ENCODE measurements around the gene MBD2.

DNA sequence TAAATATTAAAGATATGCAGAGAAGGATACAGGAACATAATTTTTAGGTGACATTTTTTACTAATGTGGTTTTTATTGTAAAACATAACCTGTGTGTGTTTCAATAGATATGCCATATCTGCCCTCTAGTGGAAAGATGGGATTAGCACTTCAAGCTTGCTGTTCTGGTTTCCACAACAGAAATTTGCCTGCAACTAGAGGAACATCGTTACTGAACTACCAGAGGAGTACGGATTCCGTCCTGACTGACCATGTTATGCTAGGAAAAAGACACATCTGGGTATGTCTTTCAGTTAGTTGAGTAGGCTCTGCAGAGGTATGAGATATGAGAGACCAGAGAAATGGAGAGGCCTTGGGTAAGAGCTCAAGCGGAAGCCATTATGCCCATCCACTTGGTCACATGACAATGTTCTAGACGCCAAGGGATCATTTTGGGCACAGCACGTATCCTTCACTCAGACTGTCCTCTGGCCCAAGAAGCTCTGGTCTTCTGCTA, 104.9 kb downstream of the MBD2 start:
- TF ChIP-seq EZH2 (IDR thresholded peaks at IDR 0.05; ENCODE audit: borderline replicate concordance, low read length) = no peak
- TF ChIP-seq CTCF (conservative IDR thresholded peaks at IDR 0.05 in 1 of 2, IDR thresholded peaks at IDR 0.05 in 1 of 2; ENCODE audit: extremely low read depth in 1 of 2, insufficient read depth in 1 of 2, low read depth in 1 of 2, low read length in 2 of 2) = peak; percentile 80 to 95
